Activated naive CD4-positive, alpha-beta T cell treated with anti-CD3 and anti-CD28 coated beads, Interleukin-2, amount 50 U/mL, for 72 hours (primary cell): ENCODE measurements around the gene IFNGR1. TPM values are rescaled to one million over a fixed set of nuclear protein-coding genes. Genes with fewer than 3 reads are reported as not detected.

ENCODE experiments used
- ATAC-seq, 2 donors: fragments of 150-1000 bp; cut with Tn5 transposase; 2 replicates each; pipeline ENCODE4 v1.10.0; 2021; ENCODE audit warnings: mild to moderate bottlenecking in 2 of 2, moderate library complexity in 2 of 2
- DNase-seq, 2 donors: peaks; one replicate each; pipeline ENCODE4 v3.0.0; 2021 to 2022; ENCODE audit warnings: low spot score in 2 of 2
- H3K27ac Mint-ChIP-seq, 2 donors: one replicate each; pipeline ENCODE4 v1.8.0; 2022; ENCODE audit warnings: mild to moderate bottlenecking in 2 of 2, mixed read lengths in 2 of 2
- H3K36me3 Mint-ChIP-seq, 2 donors: one replicate each; pipeline ENCODE4 v1.8.0; 2022; ENCODE audit warnings: mixed read lengths in 2 of 2
- H3K9me3 Mint-ChIP-seq, 2 donors: one replicate each; pipeline ENCODE4 v1.8.0; 2022; ENCODE audit warnings: mixed read lengths in 2 of 2
- total RNA-seq, 2 donors: library from RNA; stranded (reverse); gene quantifications; one replicate each; pipeline ENCODE4 v1.2.3, GENCODE V29; 2022

The IFNGR1 gene
- total RNA-seq, 2 donors from 2014 or later: 32.7 to 62.5 TPM

GRCh38 chr6:137175157-137175867, 43.9 kb downstream of the IFNGR1 start:
- Mint-ChIP-seq H3K36me3 (peaks cover 7 to 29% of the 10 kb centered on the region in 2 donors), H3K27ac (no peak overlapping the region), H3K9me3 (peaks cover 5 to 15% of the 10 kb centered on the region in 2 donors)
- DNase-seq (no peak), ATAC-seq (no peak)

- ATAC-seq: no peak
- H3K9me3 Mint-ChIP-seq: peaks cover 0 to 20% of the 10 kb centered on the region in 2 donors
Observed at GRCh38 chr6:137173501-137173900, 45.7 kb downstream of the IFNGR1 start, which contains the start of gene IL22RA2. IL22RA2 (minus strand) TSS chr6:137173644; CDS start chr6:137161749, 11,895 bp downstream.

GRCh38 chr6:137172734-137173431, 46.3 kb downstream of the IFNGR1 start:
- Mint-ChIP-seq H3K9me3 (peaks cover 0 to 24% of the 10 kb centered on the region in 2 donors), H3K36me3 (peaks cover 0 to 45% of the 10 kb centered on the region in 2 donors), H3K27ac (no peak overlapping the region)
- ATAC-seq (no peak), DNase-seq (no peak)

More at GRCh38 chr6:137173501-137173900, 45.7 kb downstream of the IFNGR1 start, which contains the start of gene IL22RA2:
- no peak for DNase-seq
- H3K27ac Mint-ChIP-seq: no peak within 1 kb of the TSS
- H3K36me3 Mint-ChIP-seq: peaks cover 0 to 40% of the 10 kb centered on the region in 2 donors

GRCh38 chr6:137171824-137172733, 47.1 kb downstream of the IFNGR1 start:
- DNase-seq (no peak), ATAC-seq (no peak)
- Mint-ChIP-seq H3K36me3 (peaks cover 0 to 52% of the 10 kb centered on the region in 2 donors), H3K9me3 (peaks cover 2 to 24% of the 10 kb centered on the region in 2 donors), H3K27ac (peak overlapping the region in 1 of 2 donors; percentile 2)

GRCh38 chr6:137171053-137171374, 48.2 kb downstream of the IFNGR1 start:
- Mint-ChIP-seq H3K36me3 (peaks cover 3 to 63% of the 10 kb centered on the region in 2 donors), H3K27ac (no peak overlapping the region), H3K9me3 (peaks cover 3 to 29% of the 10 kb centered on the region in 2 donors)
- no peak for DNase-seq
- ATAC-seq: no peak

GRCh38 chr6:137170266-137171052, 48.7 kb downstream of the IFNGR1 start:
- ATAC-seq (no peak), DNase-seq (no peak)
- Mint-ChIP-seq H3K27ac (no peak overlapping the region), H3K36me3 (peaks cover 5 to 66% of the 10 kb centered on the region in 2 donors), H3K9me3 (peaks cover 3 to 30% of the 10 kb centered on the region in 2 donors)

GRCh38 chr6:137167702-137168377, 51.3 kb downstream of the IFNGR1 start:
- Mint-ChIP-seq H3K36me3 (peaks cover 15 to 91% of the 10 kb centered on the region in 2 donors), H3K27ac (peak overlapping the region; percentile 69 to 94), H3K9me3 (peaks cover 9 to 47% of the 10 kb centered on the region in 2 donors)
- peak in 1 of 2 donors; percentile 47 for DNase-seq
- ATAC-seq: peak; percentile 83 to 93

- Mint-ChIP-seq H3K9me3 (peaks cover 9 to 57% of the 10 kb centered on the region in 2 donors), H3K27ac (peak overlapping the region; percentile 43 to 87), H3K36me3 (peaks cover 15 to 91% of the 10 kb centered on the region in 2 donors)
- ATAC-seq: no peak
- DNase-seq: no peak
Observed at GRCh38 chr6:137166247-137167098, 52.7 kb downstream of the IFNGR1 start.

- peak overlapping the region in 1 of 2 donors; percentile 87 for H3K27ac Mint-ChIP-seq
- ATAC-seq (peak in 1 of 2 donors; percentile 43), DNase-seq (no peak)
- peaks cover 15 to 93% of the 10 kb centered on the region in 2 donors for H3K36me3 Mint-ChIP-seq
- peaks cover 9 to 65% of the 10 kb centered on the region in 2 donors for H3K9me3 Mint-ChIP-seq
Observed at GRCh38 chr6:137165375-137166246, 53.6 kb downstream of the IFNGR1 start.

GRCh38 chr6:137163732-137164318, 55.4 kb downstream of the IFNGR1 start:
- H3K9me3 Mint-ChIP-seq: peaks cover 9 to 53% of the 10 kb centered on the region in 2 donors
- no peak overlapping the region for H3K27ac Mint-ChIP-seq
- H3K36me3 Mint-ChIP-seq: peaks cover 15 to 81% of the 10 kb centered on the region in 2 donors
- ATAC-seq (no peak), DNase-seq (no peak)

GRCh38 chr6:137162692-137163306, 56.4 kb downstream of the IFNGR1 start:
- Mint-ChIP-seq H3K9me3 (peaks cover 9 to 53% of the 10 kb centered on the region in 2 donors), H3K36me3 (peaks cover 15 to 79% of the 10 kb centered on the region in 2 donors), H3K27ac (no peak overlapping the region)
- DNase-seq (no peak), ATAC-seq (no peak)

- ATAC-seq (no peak), DNase-seq (no peak)
- H3K36me3 Mint-ChIP-seq: peaks cover 15 to 78% of the 10 kb centered on the region in 2 donors
- H3K9me3 Mint-ChIP-seq: peaks cover 6 to 53% of the 10 kb centered on the region in 2 donors
- no peak overlapping the region for H3K27ac Mint-ChIP-seq
Observed at GRCh38 chr6:137161949-137162348, 57.2 kb downstream of the IFNGR1 start.

GRCh38 chr6:137160763-137161162, 58.4 kb downstream of the IFNGR1 start:
- no peak for ATAC-seq
- no peak for DNase-seq
- no peak overlapping the region for H3K27ac Mint-ChIP-seq

More at GRCh38 chr6:137160763-137161162, 58.4 kb downstream of the IFNGR1 start:
- H3K36me3 Mint-ChIP-seq: peaks cover 10 to 72% of the 10 kb centered on the region in 2 donors
- H3K9me3 Mint-ChIP-seq: peaks cover 6 to 52% of the 10 kb centered on the region in 2 donors
